Stomach smooth muscle (tissue), 2 donors: ENCODE results near the gene SHQ1.

Source experiments
- H3K27ac ChIP-seq: one replicate; pipeline ENCODE4 v1.7.0; 2013; ENCODE audit warnings: mild to moderate bottlenecking, low read length, inconsistent platforms
- H3K27me3 ChIP-seq, 2 donors: one replicate each; pipeline ENCODE4 v1.7.0; 2013; ENCODE audit warnings: low read length in 2 of 2; ENCODE audit not compliant: insufficient read depth in 2 of 2, control insufficient read depth in 1 of 2
- H3K36me3 ChIP-seq, 2 donors: one replicate each; pipeline ENCODE4 v1.7.0; 2013; ENCODE audit warnings: low read length in 2 of 2; ENCODE audit not compliant: control insufficient read depth in 2 of 2, insufficient read depth in 2 of 2
- H3K4me1 ChIP-seq: one replicate; pipeline ENCODE4 v1.7.0; 2013; ENCODE audit warnings: low read length; ENCODE audit not compliant: control insufficient read depth, insufficient read depth
- H3K4me3 ChIP-seq, 2 donors: one replicate each; pipeline ENCODE4 v1.7.0; 2013; ENCODE audit warnings: low read length in 2 of 2
- H3K9ac ChIP-seq, 2 donors: one replicate each; pipeline ENCODE4 v1.7.0; 2013; ENCODE audit warnings: low read length in 2 of 2, mild to moderate bottlenecking in 1 of 2
- H3K9me3 ChIP-seq, 2 donors: one replicate each; pipeline ENCODE4 v1.7.0; 2013; ENCODE audit warnings: low read length in 2 of 2; ENCODE audit not compliant: control insufficient read depth in 2 of 2
- donor health status: healthy.
- donor health status: Pancreatic carcinoma.

SHQ1 gene

DNA sequence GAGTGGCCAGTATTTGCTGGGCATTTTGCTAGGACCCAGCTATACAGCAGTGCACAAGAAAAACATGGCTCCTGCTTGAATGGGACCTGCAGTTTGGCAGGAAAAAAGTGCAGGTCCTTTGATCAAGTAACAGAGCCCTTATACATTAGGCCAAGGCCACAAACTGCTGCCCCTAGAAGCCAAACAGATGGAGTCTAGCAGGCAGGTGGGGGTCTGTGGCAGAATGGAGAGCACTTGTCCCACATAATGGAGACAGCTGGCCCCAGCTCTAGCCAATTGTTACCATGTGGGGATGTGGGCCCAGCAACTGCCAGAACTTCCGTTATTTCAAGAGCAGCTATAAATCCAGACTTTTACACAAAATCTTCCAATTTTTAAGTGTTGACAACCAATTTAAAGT is 79.3 kb downstream of the SHQ1 start:
- no peak overlapping the region for H3K27ac ChIP-seq
- H3K4me3 ChIP-seq: no peak overlapping the region
- no peaks in the 10 kb centered on the region for H3K9me3 ChIP-seq
- H3K9ac ChIP-seq: no peak overlapping the region
- no peaks in the 10 kb centered on the region for H3K27me3 ChIP-seq
- H3K4me1 ChIP-seq: peaks cover 2% of the 10 kb centered on the region
- H3K36me3 ChIP-seq: no peaks in the 10 kb centered on the region

GRCh38 chr3:72768481-72768880 is 79.8 kb downstream of the SHQ1 start:
- Histone ChIP-seq H3K4me3 (no peak overlapping the region), H3K9me3 (no peaks in the 10 kb centered on the region), H3K27me3 (no peaks in the 10 kb centered on the region), H3K4me1 (peaks cover 4% of the 10 kb centered on the region), H3K27ac (no peak overlapping the region), H3K9ac (no peak overlapping the region), H3K36me3 (no peaks in the 10 kb centered on the region)

DNA sequence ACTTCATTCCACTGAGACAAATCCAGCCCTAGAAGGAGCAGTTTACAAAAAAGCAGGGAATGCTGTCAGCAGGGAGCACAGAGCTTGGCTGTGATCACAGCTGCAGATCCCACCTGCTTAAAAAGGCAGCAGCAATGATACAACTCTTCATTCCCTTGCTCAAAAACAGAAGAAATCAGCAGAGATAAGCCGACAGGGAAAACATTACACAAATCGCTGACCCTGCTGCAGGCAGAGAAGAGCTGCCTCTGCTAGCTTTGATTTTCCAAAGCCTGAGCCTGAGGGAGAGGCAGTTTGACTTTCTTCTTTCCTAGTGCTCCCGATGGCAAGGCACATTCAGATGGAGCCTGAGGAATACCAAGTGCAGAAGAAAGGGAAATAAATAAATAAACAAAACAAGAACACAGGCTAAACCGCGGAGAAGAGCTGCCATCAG is 80.2 kb downstream of the SHQ1 start:
- Histone ChIP-seq H3K4me3 (no peak overlapping the region), H3K36me3 (no peaks in the 10 kb centered on the region), H3K27ac (no peak overlapping the region), H3K4me1 (peaks cover 4% of the 10 kb centered on the region), H3K9me3 (no peaks in the 10 kb centered on the region), H3K9ac (no peak overlapping the region), H3K27me3 (no peaks in the 10 kb centered on the region)

- Histone ChIP-seq H3K27me3 (no peaks in the 10 kb centered on the region), H3K9me3 (no peaks in the 10 kb centered on the region), H3K4me1 (peaks cover 4% of the 10 kb centered on the region), H3K36me3 (no peaks in the 10 kb centered on the region), H3K4me3 (no peak overlapping the region), H3K9ac (no peak overlapping the region), H3K27ac (no peak overlapping the region)
Observed at GRCh38 chr3:72766866-72767265, 81.4 kb downstream of the SHQ1 start.

DNA sequence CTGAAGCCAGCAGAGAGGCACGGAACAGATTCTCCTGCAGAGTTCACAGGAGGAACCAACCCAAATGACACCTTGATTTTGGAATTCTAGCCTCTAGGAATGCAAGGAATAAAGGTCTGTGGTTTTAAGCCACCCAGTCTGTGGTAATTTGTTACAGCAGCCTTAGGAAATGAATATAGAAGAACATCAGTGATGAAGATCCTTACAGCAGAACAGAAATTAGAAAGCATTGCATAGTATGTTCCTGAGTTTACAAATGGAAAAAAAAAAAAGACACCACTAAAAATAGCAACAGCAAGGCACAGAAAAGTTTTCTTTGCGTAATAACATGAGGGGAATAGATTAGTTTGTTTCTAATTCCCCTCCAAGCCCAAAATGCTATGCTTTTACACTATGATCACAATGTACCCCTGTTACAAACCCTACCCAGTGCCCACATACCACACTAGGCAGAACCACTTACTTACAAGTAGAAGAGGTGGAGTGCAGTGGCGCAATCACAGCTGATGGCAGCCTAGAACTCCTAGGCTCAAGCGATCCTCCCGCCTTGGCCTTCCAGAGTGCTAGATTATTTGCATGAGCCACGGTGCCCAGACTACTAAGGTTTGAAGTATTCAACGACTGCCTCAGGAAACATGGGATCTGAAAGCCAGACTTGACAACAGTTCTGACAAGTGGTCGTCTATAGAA is 84.3 kb downstream of the SHQ1 start:
- Histone ChIP-seq H3K27me3 (no peaks in the 10 kb centered on the region), H3K36me3 (no peaks in the 10 kb centered on the region), H3K4me1 (peaks cover 4% of the 10 kb centered on the region), H3K27ac (no peak overlapping the region), H3K9me3 (no peaks in the 10 kb centered on the region), H3K9ac (no peak overlapping the region), H3K4me3 (no peak overlapping the region)

DNA sequence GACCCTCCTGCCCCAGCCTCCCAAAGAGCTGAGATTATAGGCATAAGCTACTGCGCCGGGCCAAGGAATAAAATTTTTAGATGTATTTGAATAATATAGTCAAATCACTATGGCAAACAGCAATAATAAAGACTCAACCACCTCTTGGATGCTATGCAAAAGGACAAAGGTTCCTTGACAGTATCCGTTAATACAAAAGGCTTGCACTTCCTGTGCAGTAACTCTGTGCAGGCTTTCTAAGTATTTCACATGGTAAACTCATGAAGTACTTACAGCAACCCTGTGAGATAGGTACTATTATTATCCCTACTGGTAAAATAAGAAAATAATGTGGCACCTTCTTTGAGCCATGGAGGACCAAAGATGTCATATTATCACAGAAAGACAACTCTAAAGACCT is 86.8 kb downstream of the SHQ1 start:
- Histone ChIP-seq H3K27me3 (no peaks in the 10 kb centered on the region), H3K36me3 (no peaks in the 10 kb centered on the region), H3K4me3 (no peak overlapping the region), H3K27ac (no peak overlapping the region), H3K9me3 (no peaks in the 10 kb centered on the region), H3K9ac (no peak overlapping the region), H3K4me1 (peaks cover 4% of the 10 kb centered on the region)

DNA sequence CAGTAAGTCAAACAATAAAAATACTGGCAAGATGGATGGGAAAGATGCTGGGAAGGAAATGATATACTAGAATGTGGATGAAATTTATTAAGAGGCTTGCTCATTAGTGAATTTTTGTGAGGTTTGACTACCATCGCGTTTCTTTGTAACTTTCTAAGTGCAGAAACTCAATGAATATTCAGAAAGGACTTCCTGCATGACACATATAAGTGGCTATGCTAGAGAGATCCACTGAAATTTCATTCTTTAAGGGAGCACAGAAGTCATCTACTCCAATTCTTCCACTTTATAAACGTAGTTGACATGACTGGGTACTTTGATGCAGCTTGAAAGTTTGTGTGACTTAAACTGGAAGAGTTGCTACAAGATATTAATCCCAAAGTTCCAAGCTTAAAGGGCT is 88.0 kb downstream of the SHQ1 start:
- Histone ChIP-seq H3K27me3 (no peaks in the 10 kb centered on the region), H3K9me3 (no peaks in the 10 kb centered on the region), H3K36me3 (no peaks in the 10 kb centered on the region)

DNA sequence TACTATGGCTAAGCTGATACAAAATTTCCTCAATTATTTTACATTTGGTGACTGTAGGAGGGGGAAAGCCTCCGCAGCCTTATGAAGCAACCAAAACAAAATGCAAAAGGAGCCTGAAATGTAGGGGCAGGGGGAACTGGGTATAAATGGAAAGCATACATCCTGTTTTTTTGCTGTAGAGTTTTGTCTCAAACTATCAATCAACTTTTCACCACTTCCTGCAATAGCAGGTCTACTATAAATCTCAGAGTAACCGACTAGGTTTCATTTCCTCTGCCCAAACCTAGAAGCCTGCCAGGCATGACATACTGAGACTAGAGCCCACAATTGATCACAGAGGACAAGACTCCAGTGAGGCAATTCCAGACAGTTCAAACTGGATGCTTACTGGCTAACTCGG is 91.3 kb downstream of the SHQ1 start:
- no peak overlapping the region for H3K27ac ChIP-seq
- no peaks in the 10 kb centered on the region for H3K4me1 ChIP-seq

More for the DNA sequence above, 88.0 kb downstream of the SHQ1 start:
- H3K27ac ChIP-seq: no peak overlapping the region
- H3K4me1 ChIP-seq: peaks cover 4% of the 10 kb centered on the region
- no peak overlapping the region for H3K4me3 ChIP-seq
- H3K9ac ChIP-seq: no peak overlapping the region

GRCh38 chr3:72754582-72754981 is 93.7 kb downstream of the SHQ1 start:
- no peaks in the 10 kb centered on the region for H3K27me3 ChIP-seq
- H3K36me3 ChIP-seq: no peaks in the 10 kb centered on the region
- H3K4me1 ChIP-seq: no peaks in the 10 kb centered on the region
- H3K27ac ChIP-seq: no peak overlapping the region
- no peak overlapping the region for H3K9ac ChIP-seq
- no peak overlapping the region for H3K4me3 ChIP-seq
- H3K9me3 ChIP-seq: no peaks in the 10 kb centered on the region

More for the DNA sequence above, 91.3 kb downstream of the SHQ1 start:
- H3K4me3 ChIP-seq: no peak overlapping the region
- no peaks in the 10 kb centered on the region for H3K27me3 ChIP-seq
- no peaks in the 10 kb centered on the region for H3K9me3 ChIP-seq
- no peak overlapping the region for H3K9ac ChIP-seq
- H3K36me3 ChIP-seq: no peaks in the 10 kb centered on the region

DNA sequence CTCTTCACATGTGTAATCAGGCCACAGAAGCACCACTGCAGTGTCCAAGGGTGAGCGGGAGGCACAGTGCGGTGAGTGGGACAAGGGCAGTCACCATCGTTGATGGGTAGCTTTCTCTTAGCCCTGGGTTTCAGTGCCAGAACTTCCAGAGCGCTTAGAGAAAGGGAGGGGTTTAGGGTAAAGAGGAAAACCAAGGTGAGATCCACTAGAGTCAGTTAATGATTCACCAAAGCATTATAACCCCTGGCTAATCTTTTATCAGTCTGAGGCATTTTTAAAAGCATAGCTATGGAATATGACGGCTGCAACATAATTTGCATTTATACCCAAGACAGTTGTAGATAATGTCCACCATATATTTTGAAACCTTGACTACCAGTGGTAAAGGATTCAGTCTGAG is 94.8 kb downstream of the SHQ1 start:
- no peak overlapping the region for H3K4me3 ChIP-seq
- H3K27ac ChIP-seq: no peak overlapping the region
- H3K4me1 ChIP-seq: no peaks in the 10 kb centered on the region
- no peak overlapping the region for H3K9ac ChIP-seq
- H3K36me3 ChIP-seq: no peaks in the 10 kb centered on the region
- H3K27me3 ChIP-seq: no peaks in the 10 kb centered on the region
- no peaks in the 10 kb centered on the region for H3K9me3 ChIP-seq

DNA sequence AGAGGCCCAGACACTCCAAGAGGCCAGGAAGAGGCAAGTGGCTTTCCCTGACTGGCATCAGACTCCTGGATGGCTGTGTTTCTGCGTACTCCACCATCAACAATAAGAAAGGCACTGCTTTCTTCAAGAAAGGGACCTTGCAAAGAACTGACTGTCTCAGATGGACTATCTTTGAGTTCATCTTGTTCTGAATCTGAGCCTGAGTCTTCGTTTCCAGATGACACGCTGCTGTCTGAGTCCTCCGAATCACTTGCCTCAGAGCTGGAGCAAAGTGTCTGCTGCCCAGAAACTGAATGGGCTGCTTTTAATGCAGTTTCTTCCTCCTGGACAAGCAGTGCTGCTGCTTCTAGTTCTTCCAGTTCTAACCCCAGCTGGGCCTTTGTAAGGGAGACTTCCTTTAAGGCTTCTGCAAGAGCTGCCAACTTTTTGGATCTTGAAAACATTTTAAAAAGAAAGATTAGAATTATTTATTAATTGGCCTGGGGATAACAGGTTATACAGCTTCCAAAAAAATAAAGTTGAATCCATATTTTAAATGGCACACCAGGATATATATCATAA is 97.8 kb downstream of the SHQ1 start:
- Histone ChIP-seq H3K4me3 (no peak overlapping the region), H3K27ac (no peak overlapping the region), H3K27me3 (no peaks in the 10 kb centered on the region), H3K9ac (no peak overlapping the region), H3K4me1 (no peaks in the 10 kb centered on the region), H3K36me3 (no peaks in the 10 kb centered on the region), H3K9me3 (no peaks in the 10 kb centered on the region)
